ENCODE data around the gene TLR8. TPM values are rescaled to one million over a fixed set of nuclear protein-coding genes. Genes with fewer than 3 reads are reported as not detected.

The TLR8 gene
- total RNA-seq, 2 donors from 2014 or later = 0.41 to 2.4 TPM

DNA sequence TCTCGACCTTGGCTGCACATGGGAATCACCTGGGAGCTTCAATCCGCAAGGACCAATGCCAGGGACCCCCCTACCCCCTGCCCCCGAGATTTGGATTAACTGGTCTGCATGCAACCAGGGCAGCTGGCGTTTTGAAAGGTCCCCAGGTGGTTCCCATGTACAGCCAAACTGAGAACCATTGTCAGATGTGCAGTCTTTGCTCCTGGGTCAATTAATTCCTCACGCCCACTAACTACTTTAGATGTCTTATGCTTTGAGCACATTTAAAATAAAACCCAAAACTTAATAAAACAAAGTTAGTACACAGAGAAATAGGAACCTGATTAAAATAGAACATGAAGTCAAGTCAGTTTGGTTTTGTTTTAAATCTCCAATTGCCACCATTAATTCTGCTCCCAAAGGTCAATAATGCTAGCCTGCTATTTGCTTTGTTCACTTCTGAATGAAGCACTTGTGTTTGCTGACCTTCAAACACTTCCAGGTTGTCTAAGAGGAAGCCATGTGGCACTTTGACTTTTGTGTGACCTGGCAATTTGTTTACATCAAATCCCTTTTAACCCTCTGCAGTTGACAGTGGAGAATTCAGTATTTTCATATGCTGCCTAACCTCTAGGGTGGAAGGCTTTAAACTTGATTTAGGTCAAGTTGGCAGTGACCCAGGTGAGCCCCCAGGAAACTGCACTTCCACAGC is 41.3 kb downstream of the TLR8 start:
- TF ChIP-seq, protein P1, sequence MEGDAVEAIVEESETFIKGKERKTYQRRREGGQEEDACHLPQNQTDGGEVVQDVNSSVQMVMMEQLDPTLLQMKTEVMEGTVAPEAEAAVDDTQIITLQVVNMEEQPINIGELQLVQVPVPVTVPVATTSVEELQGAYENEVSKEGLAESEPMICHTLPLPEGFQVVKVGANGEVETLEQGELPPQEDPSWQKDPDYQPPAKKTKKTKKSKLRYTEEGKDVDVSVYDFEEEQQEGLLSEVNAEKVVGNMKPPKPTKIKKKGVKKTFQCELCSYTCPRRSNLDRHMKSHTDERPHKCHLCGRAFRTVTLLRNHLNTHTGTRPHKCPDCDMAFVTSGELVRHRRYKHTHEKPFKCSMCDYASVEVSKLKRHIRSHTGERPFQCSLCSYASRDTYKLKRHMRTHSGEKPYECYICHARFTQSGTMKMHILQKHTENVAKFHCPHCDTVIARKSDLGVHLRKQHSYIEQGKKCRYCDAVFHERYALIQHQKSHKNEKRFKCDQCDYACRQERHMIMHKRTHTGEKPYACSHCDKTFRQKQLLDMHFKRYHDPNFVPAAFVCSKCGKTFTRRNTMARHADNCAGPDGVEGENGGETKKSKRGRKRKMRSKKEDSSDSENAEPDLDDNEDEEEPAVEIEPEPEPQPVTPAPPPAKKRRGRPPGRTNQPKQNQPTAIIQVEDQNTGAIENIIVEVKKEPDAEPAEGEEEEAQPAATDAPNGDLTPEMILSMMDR (IDR thresholded peaks at IDR 0.05) = no peak
- Histone ChIP-seq H3K27me3 (no peaks in the 10 kb centered on the region), H3K27ac (no peak overlapping the region), H3K9me3 (no peaks in the 10 kb centered on the region), H3K36me3 (no peaks in the 10 kb centered on the region), H3K4me1 (peaks cover 0 to 15% of the 10 kb centered on the region in 2 donors), H3K4me3 (no peak overlapping the region)
- DNase-seq (ENCODE audit: low spot score) = no peak

DNA sequence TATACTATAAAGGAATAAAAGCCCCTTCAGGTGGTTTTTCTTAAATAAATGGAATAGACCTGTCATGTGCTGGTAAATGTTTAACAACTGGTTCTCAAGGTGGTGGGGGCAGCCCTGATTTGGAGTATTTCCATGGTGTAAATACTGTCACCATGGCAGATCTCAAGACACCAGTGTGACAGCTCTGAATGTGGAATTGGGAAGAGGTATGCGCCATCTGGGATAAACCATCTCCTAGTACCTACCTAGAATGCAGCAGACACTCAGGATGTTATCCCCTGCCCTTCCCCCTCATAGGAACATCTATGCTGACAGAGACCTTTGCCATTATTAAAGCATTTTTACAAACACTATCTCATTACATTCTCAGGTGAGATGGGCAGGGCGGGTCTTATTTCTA is 42.1 kb downstream of the TLR8 start:
- Histone ChIP-seq H3K27me3 (no peaks in the 10 kb centered on the region), H3K36me3 (no peaks in the 10 kb centered on the region), H3K4me3 (no peak overlapping the region), H3K9me3 (no peaks in the 10 kb centered on the region), H3K4me1 (peaks cover 0 to 15% of the 10 kb centered on the region in 2 donors), H3K27ac (no peak overlapping the region)
- no peak for DNase-seq (ENCODE audit: low spot score)
- TF ChIP-seq, protein P1 (IDR thresholded peaks at IDR 0.05) = no peak

DNA sequence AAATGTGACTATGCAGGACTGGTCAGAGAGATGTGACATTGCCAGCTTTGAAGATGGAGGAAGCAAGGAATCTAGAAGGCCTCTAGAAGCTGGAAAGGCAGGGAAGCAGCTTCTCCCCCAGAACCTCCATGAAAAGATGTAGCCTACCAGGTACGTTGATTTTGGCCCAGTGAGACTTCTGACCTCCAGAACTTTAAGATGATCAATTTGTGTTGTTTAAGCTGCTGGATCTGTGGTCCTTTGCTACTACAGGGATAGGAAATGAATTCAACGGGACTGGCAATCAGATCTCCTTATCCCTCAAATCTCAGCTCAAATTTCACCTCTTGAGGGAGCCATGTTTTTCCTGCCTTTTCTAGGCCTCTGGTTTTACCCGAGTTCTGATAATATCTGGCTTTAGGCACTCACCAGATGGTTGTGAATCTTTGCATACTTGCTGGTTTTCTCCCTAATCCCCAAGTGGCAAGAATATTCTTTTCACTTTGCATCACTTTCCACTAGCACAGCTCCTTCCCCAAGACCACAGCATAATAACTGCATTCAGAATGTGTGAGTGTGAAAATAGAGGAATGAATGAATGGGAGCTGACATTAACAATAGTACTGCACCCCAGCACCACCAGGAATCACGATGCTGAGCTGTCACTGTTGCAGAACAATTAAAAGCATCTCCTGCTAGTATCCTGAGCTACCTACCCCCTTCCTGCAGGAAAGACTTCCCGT is 42.9 kb downstream of the TLR8 start:
- Histone ChIP-seq H3K9me3 (no peaks in the 10 kb centered on the region), H3K4me3 (no peak overlapping the region), H3K27ac (peak overlapping the region; percentile 61 to 69), H3K36me3 (no peaks in the 10 kb centered on the region), H3K4me1 (peaks cover 0 to 15% of the 10 kb centered on the region in 2 donors), H3K27me3 (no peaks in the 10 kb centered on the region)
- no peak for DNase-seq (ENCODE audit: low spot score)
- TF ChIP-seq, protein P1 (IDR thresholded peaks at IDR 0.05) = no peak

DNA sequence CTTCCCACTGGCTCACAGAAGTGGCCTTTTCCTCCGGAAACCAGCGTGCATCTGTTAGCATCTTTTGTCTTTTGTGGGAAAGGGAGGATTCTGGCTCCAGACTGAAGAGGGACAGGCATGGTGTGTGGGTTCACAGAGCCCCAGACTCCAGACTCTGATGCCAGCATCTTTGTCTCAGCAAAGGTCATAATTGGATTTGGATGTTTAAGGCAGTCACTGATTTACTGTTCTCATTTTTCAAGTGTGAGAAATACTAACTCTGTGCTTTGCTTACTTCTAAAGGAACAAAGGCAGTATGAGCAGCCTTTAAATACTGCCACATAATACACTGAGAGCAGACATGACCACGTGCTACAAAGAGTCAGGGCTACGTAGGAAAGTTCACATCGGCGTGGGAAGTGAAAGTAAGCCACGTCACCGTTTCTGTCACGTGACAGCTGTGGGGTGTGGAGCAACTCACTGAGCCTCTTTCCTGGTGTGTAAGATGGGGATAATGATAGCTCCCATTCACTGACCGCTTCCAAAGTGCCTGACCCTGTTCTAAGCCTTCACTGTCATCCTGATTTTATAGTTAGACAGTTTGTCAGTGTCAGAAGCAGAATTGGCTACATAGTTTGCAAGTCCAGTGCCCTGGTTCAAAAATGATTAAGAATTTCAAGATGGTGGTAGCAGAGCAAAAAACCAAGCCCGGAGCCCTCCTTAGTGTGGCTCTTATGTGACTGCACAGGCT is 43.7 kb downstream of the TLR8 start:
- TF ChIP-seq, protein P1 (IDR thresholded peaks at IDR 0.05) = no peak
- peak; percentile 93 for DNase-seq (ENCODE audit: low spot score)
- Histone ChIP-seq H3K27ac (peak overlapping the region; percentile 61 to 69), H3K4me3 (no peak overlapping the region), H3K36me3 (no peaks in the 10 kb centered on the region), H3K27me3 (no peaks in the 10 kb centered on the region), H3K4me1 (peaks cover 0 to 15% of the 10 kb centered on the region in 2 donors), H3K9me3 (no peaks in the 10 kb centered on the region)

DNA sequence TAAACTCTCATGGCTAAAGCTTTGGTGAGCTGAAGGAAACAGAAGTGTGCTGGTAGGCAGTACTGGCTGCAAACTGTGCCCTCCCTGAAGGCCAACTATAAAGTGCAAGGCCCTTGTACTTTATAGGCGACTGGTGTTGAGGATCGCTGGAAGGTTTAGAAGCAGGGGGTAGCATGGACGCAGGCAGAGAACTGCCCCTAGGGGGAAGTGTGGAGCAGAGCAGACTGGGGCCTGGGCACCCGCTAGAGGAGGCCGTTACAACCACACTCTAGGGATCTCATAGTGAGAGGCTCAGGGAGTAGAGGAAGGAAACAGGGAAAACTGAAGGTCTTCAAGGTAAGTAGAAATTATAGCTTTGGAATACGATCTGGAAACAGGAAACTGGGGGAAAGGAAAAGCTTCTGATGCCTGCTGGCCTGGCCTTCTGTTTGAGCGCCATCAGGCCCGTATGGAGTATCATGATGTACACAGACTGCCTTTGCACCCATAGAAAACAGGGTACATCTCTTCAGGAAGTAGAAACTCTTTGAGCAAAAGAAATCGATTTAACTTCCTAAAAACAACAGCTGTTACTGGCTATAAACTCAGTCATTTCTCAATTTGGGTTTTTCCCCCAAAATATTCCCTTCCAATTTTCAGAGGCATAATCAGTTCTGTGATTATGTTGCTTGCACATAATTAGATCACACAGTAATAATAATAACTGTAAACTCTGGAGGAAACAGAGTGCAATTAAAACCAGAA is 44.6 kb downstream of the TLR8 start:
- H3K27me3 ChIP-seq = no peaks in the 10 kb centered on the region
- no peaks in the 10 kb centered on the region for H3K36me3 ChIP-seq
- H3K4me3 ChIP-seq = no peak overlapping the region
- TF ChIP-seq, protein P1 (IDR thresholded peaks at IDR 0.05) = peak in 1 of 2 donors; percentile 53
- peak overlapping the region; percentile 61 to 69 for H3K27ac ChIP-seq
- H3K4me1 ChIP-seq = peaks cover 0 to 18% of the 10 kb centered on the region in 2 donors
- no peaks in the 10 kb centered on the region for H3K9me3 ChIP-seq
- DNase-seq (ENCODE audit: low spot score) = no peak

All from right atrium auricular region (tissue), 2 donors.